Activated naive CD4-positive, alpha-beta T cell treated with Interleukin-2 at 50 U/mL for 16 hours (primary cell): Measurements from ENCODE around the gene WFDC10B.
"Not testable (repeated sequence)": the region's sequence is repeated elsewhere in the genome, so short reads cannot be mapped to it uniquely, and the experiment has no call there.

ENCODE experiments used
- DNase-seq: peaks from one replicate; pipeline ENCODE4 v3.0.0-alpha.2; 2020

The WFDC10B gene

GRCh38 chr20:45646875-45647274 lies 57.9 kb downstream of the WFDC10B start:
- no peak for DNase-seq

DNA sequence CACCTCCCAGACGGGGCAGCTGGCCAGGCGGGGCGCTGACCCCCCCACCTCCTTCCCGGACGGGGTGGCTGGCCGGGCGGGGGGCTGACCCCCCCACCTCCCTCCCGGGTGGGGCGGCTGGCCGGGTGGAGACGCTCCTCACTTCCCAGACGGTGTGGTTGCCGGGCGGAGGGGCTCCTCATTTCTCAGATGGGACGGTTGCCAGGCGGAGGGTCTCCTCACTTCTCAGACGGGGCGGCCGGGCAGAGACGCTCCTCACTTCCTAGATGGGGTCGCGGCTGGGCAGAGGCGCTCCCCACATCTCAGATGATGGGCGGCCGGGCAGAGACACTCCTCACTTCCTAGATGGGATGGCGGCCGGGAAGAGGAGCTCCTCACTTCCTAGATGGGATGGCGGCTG lies 59.0 kb downstream of the WFDC10B start:
- not testable (repeated sequence) for DNase-seq

DNA sequence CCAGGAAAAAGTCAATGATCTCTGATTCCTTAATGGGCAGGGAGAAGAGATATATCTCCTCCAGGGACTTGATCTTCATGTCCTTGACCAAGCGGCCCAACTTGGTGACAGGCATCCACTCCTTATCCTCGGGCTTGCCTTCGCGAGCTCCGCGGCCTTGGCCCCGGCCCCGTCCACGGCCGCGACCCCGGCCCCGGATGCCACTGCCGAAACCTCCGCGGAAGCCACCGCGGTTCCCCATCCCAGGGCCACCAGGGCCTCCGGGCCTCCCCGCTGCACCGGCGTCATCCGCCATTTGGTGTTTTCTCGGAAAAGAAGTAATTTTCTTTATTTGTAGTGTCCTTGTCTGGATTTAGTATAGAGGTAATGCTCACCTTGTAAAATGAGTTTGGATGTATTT lies 63.7 kb downstream of the WFDC10B start:
- DNase-seq = not testable (repeated sequence)

DNA sequence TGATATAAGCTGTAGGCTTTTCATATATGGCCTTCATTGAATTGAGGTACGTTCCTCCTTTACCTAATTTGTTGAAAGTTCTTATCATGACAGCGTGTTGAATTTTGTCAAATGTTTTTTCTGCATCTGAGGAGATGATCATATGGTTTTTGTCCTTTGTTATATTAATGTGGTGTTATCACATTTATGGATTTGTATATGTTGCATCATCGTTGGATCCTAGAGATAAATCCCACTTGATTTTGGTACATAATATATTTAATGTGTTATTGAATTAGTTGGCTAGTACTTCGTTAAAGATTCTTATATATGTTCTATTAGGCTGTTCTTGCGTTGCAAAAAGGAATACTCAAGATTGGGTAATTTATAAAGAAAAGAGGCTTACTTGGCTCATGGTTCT lies 65.1 kb downstream of the WFDC10B start:
- DNase-seq = no peak

DNA sequence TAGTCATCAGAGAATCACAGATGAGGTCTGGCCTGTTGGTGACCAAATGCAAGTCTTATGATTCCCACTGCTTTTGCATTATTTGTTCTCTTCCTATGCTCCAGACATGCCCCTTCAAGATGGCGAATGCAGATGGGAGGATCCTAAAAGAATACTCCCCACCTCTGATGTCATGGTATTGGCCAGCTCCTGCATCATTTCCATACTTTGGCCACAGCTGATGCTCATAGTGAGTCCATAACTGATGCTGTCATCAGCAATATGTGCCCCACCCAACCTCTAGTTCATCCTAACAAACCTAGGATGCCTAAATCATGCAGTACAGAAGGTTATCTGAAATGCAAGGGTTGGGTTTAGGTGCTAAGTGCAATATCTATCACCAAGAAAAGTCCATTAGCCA lies 68.3 kb downstream of the WFDC10B start:
- DNase-seq = no peak
